B cell (primary cell): Measurements from ENCODE around the gene GRM8. TPM values are rescaled to one million over a fixed set of nuclear protein-coding genes. Genes with fewer than 3 reads are reported as not detected.

Experiments
- ATAC-seq: fragments of 200-7000 bp; cut with Tn5 transposase; one replicate; pipeline ENCODE4 v1.10.0; 2021; ENCODE audit warnings: low read depth, mild to moderate bottlenecking, moderate number of reproducible peaks, moderate library complexity
- CTCF ChIA-PET: fragments of 350-600 bp; sonication (Branson Sonifier 250); formaldehyde crosslinking; loops from one replicate; lab custom pipeline; 2021; ENCODE audit warnings: antibody characterized with exemption, inconsistent platforms; lab: Charles Lee
- POLR2A ChIA-PET: fragments of 350-600 bp; sonication (Branson Sonifier 250); formaldehyde crosslinking; loops from one replicate; lab custom pipeline; 2021; ENCODE audit warnings: antibody characterized with exemption; lab: Charles Lee
- DNase-seq: peaks from one replicate; pipeline ENCODE4 v3.0.0; 2013
- H2AFZ ChIP-seq: 2 replicates; pipeline ENCODE4 v1.6.1; 2012; ENCODE audit warnings: mild to moderate bottlenecking, low read depth, low read length; ENCODE audit not compliant: insufficient read depth, poor library complexity, severe bottlenecking
- H3K27ac ChIP-seq, 2 donors: 1 replicate in 1 of 2; 2 replicates in 1 of 2; pipeline ENCODE4 v1.5.1; 2012 to 2013; ENCODE audit warnings: low read length in 2 of 2, mild to moderate bottlenecking in 2 of 2, moderate library complexity in 1 of 2
- H3K27me3 ChIP-seq, 4 experiments: fragments of 200-600 bp in 1 of 4; sonication (generic) in 1 of 4; replicated peaks in 1 of 4; 1 replicate in 2 of 4; 2 replicates in 2 of 4; pipeline versions ENCODE4 v1.6.1 to v1.7.0; 2013 to 2016; ENCODE audit warnings: low read length in 3 of 4, mild to moderate bottlenecking in 2 of 4, mixed read lengths in 1 of 4, moderate library complexity in 1 of 4; ENCODE audit not compliant: insufficient read depth in 4 of 4, control insufficient read depth in 3 of 4; ENCODE audit errors: control extremely low read depth in 1 of 4
- H3K36me3 ChIP-seq, 2 experiments: replicated peaks in 1 of 2; 1 replicate in 1 of 2; 2 replicates in 1 of 2; pipeline versions ENCODE4 v1.6.1 to v1.7.1; 2013; ENCODE audit warnings: low read length in 1 of 2; ENCODE audit not compliant: insufficient read depth in 2 of 2, control insufficient read depth in 1 of 2; ENCODE audit errors: control extremely low read depth in 1 of 2, extremely low read depth in 1 of 2
- H3K4me1 ChIP-seq, 2 donors: fragments of 200-600 bp in 1 of 2; sonication (generic) in 1 of 2; 1 replicate in 1 of 2; 2 replicates in 1 of 2; pipeline versions ENCODE4 v1.5.1 to v1.6.1; 2013 to 2017; ENCODE audit warnings: low read length in 2 of 2; ENCODE audit not compliant: control insufficient read depth in 2 of 2, insufficient read depth in 2 of 2
- H3K4me2 ChIP-seq: replicated peaks from 2 replicates; pipeline ENCODE3; 2012; ENCODE audit warnings: mild to moderate bottlenecking, low read depth, low read length; ENCODE audit not compliant: poor library complexity, severe bottlenecking
- H3K4me3 ChIP-seq, 5 experiments: fragments of 200-600 bp in 1 of 5; sonication (generic) in 1 of 5; 1 replicate in 3 of 5; 2 replicates in 2 of 5; pipeline versions ENCODE4 v1.5.1 to v1.7.0; 2011 to 2016; ENCODE audit warnings: low read length in 4 of 5, mild to moderate bottlenecking in 4 of 5, low read depth in 2 of 5, control low read depth in 1 of 5, moderate library complexity in 1 of 5; ENCODE audit not compliant: insufficient read depth in 1 of 5; ENCODE audit errors: control extremely low read depth in 1 of 5, extremely low read depth in 1 of 5
- H3K79me2 ChIP-seq: fragments of 200-600 bp; sonication (generic); one replicate; pipeline ENCODE4 v1.6.0; 2016; ENCODE audit warnings: low read length; ENCODE audit not compliant: control insufficient read depth, insufficient read depth
- H3K9ac ChIP-seq: fragments of 200-600 bp; sonication (generic); 2 replicates; pipeline ENCODE4 v1.6.1; 2017; ENCODE audit warnings: mild to moderate bottlenecking, low read length, moderate library complexity
- H3K9me3 ChIP-seq, 3 donors: one replicate each; pipeline versions ENCODE4 v1.6.1 to v1.7.1; 2013; ENCODE audit warnings: low read length in 2 of 3; ENCODE audit not compliant: control insufficient read depth in 2 of 3, insufficient read depth in 1 of 3; ENCODE audit errors: control extremely low read depth in 1 of 3
- H4K20me1 ChIP-seq: 2 replicates; pipeline ENCODE4 v1.6.0; 2012; ENCODE audit warnings: mild to moderate bottlenecking, low read length; ENCODE audit not compliant: insufficient read depth, control insufficient read depth, poor library complexity, severe bottlenecking
- H3K27ac Mint-ChIP-seq: one replicate; pipeline ENCODE4 v1.8.0; 2021; ENCODE audit warnings: mixed read lengths
- H3K27me3 Mint-ChIP-seq: one replicate; pipeline ENCODE4 v1.8.0; 2021; ENCODE audit warnings: mixed read lengths
- H3K4me1 Mint-ChIP-seq: one replicate; pipeline ENCODE4 v1.8.0; 2021; ENCODE audit warnings: mixed read lengths
- H3K4me3 Mint-ChIP-seq: one replicate; pipeline ENCODE4 v1.8.0; 2021; ENCODE audit warnings: mixed read lengths
- H3K9me3 Mint-ChIP-seq: one replicate; pipeline ENCODE4 v1.8.0; 2022; ENCODE audit warnings: mixed read lengths; ENCODE audit not compliant: insufficient read depth
- CTCF ChIP-seq: fragments of 200-600 bp; IDR thresholded peaks from one replicate; pipeline ENCODE4 v1.8.0; 2022; ENCODE audit warnings: antibody characterized with exemption, mild to moderate bottlenecking
- EZH2 ChIP-seq: IDR thresholded peaks from 2 replicates; pipeline ENCODE4 v1.6.1; 2012; ENCODE audit warnings: borderline replicate concordance, low read depth, mild to moderate bottlenecking, moderate library complexity, low read length; ENCODE audit not compliant: insufficient read depth, poor library complexity, severe bottlenecking
- WGBS: methylation state at CpG from one replicate; pipeline ENCODE4 v1.1.5; 2013; ENCODE audit warnings: missing lambda C conversion rate; ENCODE audit not compliant: insufficient coverage; 5-methylcytosine and 5-hydroxymethylcytosine counted together
- intact Hi-C: fragments of 100-400 bp; cut with micrococcal nuclease; formaldehyde crosslinking; loops from one replicate; pipeline ENCODE4 v1.10.0; 2022
- polyA plus RNA-seq: library from polyadenylated mRNA; depleted of rRNA; stranded (reverse); fragments of >200 nt; gene quantifications from 2 replicates; pipeline ENCODE4 v1.2.3, GENCODE V29; 2012
- total RNA-seq, 2 donors: library from RNA; stranded (reverse); fragments of 120-200 nt in 1 of 2; gene quantifications; 1 replicate in 1 of 2; 2 replicates in 1 of 2; pipeline versions ENCODE4 v1.2.3 to v1.2.4, GENCODE V29; 2013 to 2022

GRM8 gene
- total and polyA plus RNA-seq, 2 donors (not counting 1 experiment from before 2014, with no cell fraction given): not detected

- Mint-ChIP-seq H3K27ac (no peak overlapping the region), H3K4me3 (no peak overlapping the region), H3K9me3 (no peaks in the 10 kb centered on the region), H3K27me3 (no peaks in the 10 kb centered on the region), H3K4me1 (no peaks in the 10 kb centered on the region)
- no CpG with 5 or more reads among the region's 2 CpGs for WGBS
- Histone ChIP-seq H3K36me3 (no peaks in the 10 kb centered on the region), H4K20me1 (no peaks in the 10 kb centered on the region), H3K9me3 (no peaks in the 10 kb centered on the region), H3K4me3 (no peak overlapping the region), H2AFZ (no peak overlapping the region), H3K4me2 (no peak overlapping the region), H3K27me3 (no peaks in the 10 kb centered on the region), H3K27ac (no peak overlapping the region), H3K4me1 (no peaks in the 10 kb centered on the region), H3K79me2 (no peaks in the 10 kb centered on the region), H3K9ac (no peak overlapping the region)
- CTCF ChIA-PET: no interaction called here
- TF ChIP-seq CTCF (no peak), EZH2 (no peak)
- POLR2A ChIA-PET: no interaction called here
- intact Hi-C loops: no loop called here
- DNase-seq: no peak
- ATAC-seq: no peak
Measured at GRCh38 chr7:126460664-126461063, 792.1 kb downstream of the GRM8 start.

- Histone ChIP-seq H2AFZ (no peak overlapping the region), H3K79me2 (no peaks in the 10 kb centered on the region), H3K9ac (no peak overlapping the region), H3K27me3 (no peaks in the 10 kb centered on the region), H3K4me3 (no peak overlapping the region), H3K4me2 (no peak overlapping the region), H3K4me1 (no peaks in the 10 kb centered on the region), H3K9me3 (no peaks in the 10 kb centered on the region), H3K36me3 (no peaks in the 10 kb centered on the region), H3K27ac (no peak overlapping the region), H4K20me1 (no peaks in the 10 kb centered on the region)
- ChIA-PET POLR2A (no interaction called here), CTCF (no interaction called here)
- Mint-ChIP-seq H3K4me3 (no peak overlapping the region), H3K27me3 (no peaks in the 10 kb centered on the region), H3K27ac (no peak overlapping the region), H3K4me1 (peaks cover 5% of the 10 kb centered on the region), H3K9me3 (no peaks in the 10 kb centered on the region)
- no peak for ATAC-seq
- DNase-seq: no peak
- WGBS: no CpG with 5 or more reads among the region's 3 CpGs
- no peak for TF ChIP-seq CTCF
- no peak for TF ChIP-seq EZH2
- intact Hi-C loops: no loop called here
Measured at GRCh38 chr7:126453104-126453503, 799.6 kb downstream of the GRM8 start.
